AG09319 (cell line): ENCODE results near the gene TLX2.

ENCODE experiments used
- DNase-seq: peaks from one replicate; pipeline ENCODE4 v3.0.0-alpha.2; 2010; ENCODE audit warnings: low read depth; ENCODE audit errors: extremely low read depth
- TF ChIP-seq, protein P1 (sequence below): IDR thresholded peaks from 2 replicates; pipeline ENCODE4 v1.5.1; 2011; ENCODE audit warnings: low read depth, mild to moderate bottlenecking, inconsistent platforms, low read length, moderate library complexity

The TLX2 gene

DNA sequence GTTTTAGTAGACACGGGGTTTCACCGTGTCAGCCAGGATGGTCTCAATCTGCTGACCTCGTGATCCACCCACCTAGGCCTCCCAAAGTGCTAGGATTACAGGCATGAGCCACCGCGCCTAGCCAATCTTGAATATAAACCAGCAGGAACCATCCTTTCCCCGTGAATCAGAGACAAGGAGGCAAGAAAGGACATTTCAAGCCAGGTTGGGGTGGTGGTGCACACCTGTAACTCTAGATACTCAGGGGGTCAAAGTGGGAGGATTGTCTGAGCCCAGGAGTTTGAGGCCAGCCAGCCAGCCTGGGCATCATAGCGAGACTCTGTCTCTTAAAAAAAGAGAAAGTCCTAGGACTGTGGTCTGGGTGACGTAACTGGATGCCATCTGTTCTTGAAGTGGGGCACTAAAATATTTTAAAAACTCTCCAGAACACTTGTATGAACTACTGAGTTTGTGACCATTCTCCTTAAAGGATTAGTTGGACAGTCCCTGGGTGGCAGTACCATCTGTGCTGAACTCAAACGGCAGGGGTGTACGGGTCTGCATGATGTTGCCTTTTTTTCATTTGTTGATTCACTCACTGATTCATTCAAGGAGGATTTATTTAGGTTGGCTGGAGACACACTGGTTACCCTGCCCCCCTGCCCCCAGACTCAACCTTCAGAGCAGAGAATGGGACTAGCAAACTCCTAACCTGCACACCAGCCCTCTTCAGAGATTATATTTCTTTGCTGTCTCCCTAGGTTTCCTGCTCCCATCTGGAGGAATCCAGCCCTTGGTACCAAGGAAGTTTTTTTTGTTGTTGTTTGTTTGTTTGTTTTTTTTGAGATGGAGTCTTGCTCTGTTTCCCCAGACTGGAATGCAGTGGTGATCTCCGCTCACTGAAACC, 2.9 kb upstream of the TLX2 start:
- TF ChIP-seq, protein P1, sequence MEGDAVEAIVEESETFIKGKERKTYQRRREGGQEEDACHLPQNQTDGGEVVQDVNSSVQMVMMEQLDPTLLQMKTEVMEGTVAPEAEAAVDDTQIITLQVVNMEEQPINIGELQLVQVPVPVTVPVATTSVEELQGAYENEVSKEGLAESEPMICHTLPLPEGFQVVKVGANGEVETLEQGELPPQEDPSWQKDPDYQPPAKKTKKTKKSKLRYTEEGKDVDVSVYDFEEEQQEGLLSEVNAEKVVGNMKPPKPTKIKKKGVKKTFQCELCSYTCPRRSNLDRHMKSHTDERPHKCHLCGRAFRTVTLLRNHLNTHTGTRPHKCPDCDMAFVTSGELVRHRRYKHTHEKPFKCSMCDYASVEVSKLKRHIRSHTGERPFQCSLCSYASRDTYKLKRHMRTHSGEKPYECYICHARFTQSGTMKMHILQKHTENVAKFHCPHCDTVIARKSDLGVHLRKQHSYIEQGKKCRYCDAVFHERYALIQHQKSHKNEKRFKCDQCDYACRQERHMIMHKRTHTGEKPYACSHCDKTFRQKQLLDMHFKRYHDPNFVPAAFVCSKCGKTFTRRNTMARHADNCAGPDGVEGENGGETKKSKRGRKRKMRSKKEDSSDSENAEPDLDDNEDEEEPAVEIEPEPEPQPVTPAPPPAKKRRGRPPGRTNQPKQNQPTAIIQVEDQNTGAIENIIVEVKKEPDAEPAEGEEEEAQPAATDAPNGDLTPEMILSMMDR = no peak
- no peak for DNase-seq

DNA sequence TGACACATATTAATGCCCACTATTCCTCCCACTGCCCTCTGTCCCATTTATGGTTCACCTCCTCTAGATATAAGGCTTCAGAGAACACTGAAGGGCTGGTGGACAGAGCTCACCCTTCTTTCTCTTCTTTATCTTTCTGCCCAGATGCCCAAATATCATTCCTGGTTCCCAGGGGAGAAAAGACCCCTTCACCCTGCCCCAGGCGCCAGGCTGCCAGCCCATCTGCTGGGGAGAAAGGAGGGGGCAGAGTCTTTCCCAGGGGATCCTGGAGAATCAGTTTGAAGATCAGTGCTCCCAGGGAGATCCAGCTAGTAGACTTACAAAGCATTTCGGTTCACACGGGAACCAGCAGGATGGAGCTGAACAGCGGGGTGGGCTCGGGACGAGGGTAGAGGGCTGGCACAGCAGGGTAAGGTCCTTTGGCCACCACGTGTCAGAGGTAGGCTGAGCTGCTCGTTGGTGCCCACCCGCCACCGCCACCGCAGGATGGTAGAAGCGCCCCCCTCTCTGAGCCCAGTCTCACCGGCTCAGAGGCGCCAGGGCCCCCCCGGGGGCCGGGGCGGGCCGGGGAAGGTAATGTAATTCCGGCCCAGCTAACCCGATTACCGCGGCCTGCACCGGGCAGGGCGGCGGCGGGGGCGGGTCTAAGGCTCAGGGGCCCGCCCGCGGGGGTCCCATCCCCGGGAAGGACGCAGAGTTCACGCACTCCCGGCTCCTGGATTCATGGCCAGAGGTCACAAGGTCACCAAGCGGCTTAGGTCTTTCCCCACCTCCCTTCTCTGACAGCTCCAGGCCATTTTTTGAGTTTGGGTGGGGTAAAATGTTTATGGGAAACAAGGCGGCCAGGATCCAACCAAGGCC, 1.3 kb upstream of the TLX2 start:
- TF ChIP-seq, protein P1 = no peak
- no peak for DNase-seq

DNA sequence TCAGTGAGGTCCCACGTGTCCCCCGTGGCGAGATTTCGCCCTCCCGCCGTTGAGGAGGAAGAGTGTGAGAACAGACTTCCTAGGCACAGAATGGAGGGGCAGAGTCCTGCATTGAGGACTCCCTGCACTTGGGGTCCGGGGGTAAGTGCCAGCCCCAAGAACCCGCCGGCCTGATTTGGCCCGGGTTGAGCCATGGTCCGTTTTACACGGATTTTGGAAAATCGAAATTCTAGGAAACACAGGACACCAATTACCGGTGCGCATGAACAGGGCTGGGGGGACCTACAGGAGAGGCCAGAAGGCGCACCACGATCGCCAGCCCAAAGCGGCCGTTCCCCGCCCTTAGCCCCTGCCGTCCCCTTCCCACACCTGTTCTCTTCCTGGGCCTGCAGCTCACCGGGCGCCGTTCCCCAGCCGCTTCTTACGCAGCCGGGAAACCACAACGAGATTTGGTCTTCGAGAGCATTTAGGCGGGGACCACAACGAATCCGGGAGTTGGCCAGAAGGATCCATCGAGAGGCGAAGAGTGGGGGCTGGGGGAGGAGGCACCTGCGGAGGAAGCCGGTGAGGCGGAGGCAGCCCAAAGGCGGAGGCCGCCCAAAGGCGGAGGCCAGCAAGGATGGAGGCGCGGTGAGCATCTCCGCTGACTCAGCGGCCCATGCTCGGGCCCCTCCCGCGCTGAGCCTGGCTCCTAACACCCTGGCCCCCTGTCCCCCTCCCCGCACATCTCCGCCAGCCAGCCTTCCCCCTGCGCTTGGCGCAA, 464 bp upstream of the TLX2 start:
- TF ChIP-seq, protein P1 = no peak
- DNase-seq = no peak

DNA sequence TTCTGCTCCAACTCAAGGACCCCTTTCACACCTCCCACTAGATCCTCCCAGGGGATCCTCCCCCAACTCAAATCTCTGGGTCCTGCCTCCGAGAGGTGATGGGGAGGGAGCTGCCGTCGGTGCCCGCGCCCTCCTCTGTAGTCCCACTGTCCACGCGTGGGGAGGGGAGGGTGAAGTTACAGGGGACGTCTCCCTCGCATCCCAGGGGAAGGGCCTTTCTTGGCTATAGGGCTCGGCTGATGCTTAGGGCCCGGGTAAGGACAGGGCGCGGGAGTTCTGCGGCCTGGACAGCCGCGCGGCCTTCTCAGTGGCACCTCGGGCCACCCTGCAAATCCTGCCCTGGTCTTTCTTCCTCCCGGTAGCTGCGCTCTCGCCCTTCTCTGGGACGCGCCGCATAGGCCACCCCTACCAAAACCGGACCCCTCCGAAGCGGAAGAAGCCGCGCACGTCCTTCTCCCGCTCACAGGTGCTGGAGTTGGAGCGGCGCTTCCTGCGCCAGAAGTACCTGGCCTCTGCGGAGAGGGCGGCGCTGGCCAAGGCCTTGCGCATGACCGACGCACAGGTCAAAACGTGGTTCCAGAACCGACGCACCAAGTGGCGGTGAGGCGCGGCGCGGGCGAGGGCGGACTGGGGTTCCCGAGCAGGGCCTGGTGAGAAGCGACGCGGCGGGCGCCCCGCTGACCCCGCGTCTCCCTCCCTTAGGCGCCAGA, 1.2 kb downstream of the TLX2 start:
- TF ChIP-seq, protein P1 = no peak
- DNase-seq = no peak

DNA sequence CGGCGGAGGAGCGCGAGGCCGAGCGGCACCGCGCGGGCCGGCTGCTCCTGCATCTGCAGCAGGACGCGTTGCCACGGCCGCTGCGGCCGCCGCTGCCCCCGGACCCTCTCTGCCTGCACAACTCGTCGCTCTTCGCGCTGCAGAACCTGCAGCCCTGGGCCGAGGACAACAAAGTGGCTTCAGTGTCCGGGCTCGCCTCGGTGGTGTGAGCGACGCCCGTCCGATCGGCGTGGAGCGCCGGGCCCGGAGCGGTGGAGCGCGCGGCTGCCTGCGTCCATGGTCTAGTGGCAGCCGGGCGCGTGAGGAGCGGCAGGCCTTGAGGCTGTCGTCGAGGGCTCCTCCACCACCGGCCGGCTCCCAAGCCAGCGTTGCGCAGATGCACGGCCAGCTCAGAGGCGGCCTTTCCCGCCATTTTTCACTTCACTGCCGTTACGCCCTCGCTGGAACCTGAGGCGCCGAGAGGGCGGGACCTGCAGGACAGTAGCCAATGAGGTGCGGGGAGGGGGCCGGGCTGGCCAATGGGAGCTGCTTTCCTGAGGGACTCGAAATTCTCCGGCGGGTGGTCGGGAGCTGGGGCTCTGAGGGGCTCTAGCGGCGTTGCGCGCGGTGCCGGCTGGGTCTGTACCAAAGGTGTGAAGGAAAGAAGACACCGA, 1.9 kb downstream of the TLX2 start:
- no peak for DNase-seq
- TF ChIP-seq, protein P1 = no peak

DNA sequence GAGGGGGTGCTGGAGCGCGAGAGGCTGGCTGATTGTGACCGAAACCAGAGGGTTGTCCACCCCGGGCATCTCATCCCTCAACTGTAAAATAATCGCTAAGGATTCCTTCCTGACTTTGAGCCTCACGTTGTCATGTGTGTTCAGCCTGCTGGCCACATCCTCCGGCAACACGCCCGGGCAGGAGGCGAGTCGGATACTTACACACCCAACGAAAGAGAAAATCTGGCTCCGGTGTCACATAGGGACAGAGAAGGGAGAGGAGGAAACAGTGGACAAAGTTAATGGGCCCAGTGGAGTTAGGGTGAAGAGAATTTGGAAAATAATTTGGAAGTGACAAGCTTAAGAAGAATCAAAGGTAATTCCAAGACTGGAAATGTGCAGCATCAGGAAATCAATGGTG, 2.4 kb downstream of the TLX2 start:
- no peak for DNase-seq
- TF ChIP-seq, protein P1 = no peak
